ENCODE measurements around the gene BCAR3.

- TF ChIP-seq CTCF (IDR thresholded peaks at IDR 0.05) (no peak), POLR2A (IDR thresholded peaks at IDR 0.05) (no peak)
These were observed 51.5 kb downstream of the BCAR3 start for GRCh38 chr1:93630168-93630567.
